NCI-H226 (cell line): ENCODE measurements around the gene TCP11X2.
"Not testable (repeated sequence)": the region's sequence is repeated elsewhere in the genome, so short reads cannot be mapped to it uniquely, and the experiment has no call there.

Source experiments
- DNase-seq: peaks from one replicate; pipeline ENCODE4 v3.0.0-alpha.2; 2015

TCP11X2 gene

GRCh38 chrX:102471762-102472220 is at the start of gene TCP11X2:
Gene TCP11X2 (minus strand): TSS chrX:102471812.
- DNase-seq, result not testable (repeated sequence)

- no peak for DNase-seq
Observed at GRCh38 chrX:102517326-102517725, 45.7 kb upstream of the TCP11X2 start.

- DNase-seq, result no peak
Observed at GRCh38 chrX:102515975-102516941, 44.6 kb upstream of the TCP11X2 start, which contains the start of gene TMSB15A. Gene TMSB15A (minus strand): TSS chrX:102516739.

- no peak for DNase-seq
Observed at GRCh38 chrX:102514536-102514935, 42.9 kb upstream of the TCP11X2 start.

- no peak for DNase-seq
Observed at GRCh38 chrX:102498732-102499131, 27.1 kb upstream of the TCP11X2 start.

GRCh38 chrX:102491766-102492165 is 20.2 kb upstream of the TCP11X2 start:
- no peak for DNase-seq

- not testable (repeated sequence) for DNase-seq
Observed at GRCh38 chrX:102478765-102479164, 7.2 kb upstream of the TCP11X2 start.

GRCh38 chrX:102470215-102470614 is 1.4 kb downstream of the TCP11X2 start:
- not testable (repeated sequence) for DNase-seq

GRCh38 chrX:102458615-102459014 is 13.0 kb downstream of the TCP11X2 start:
- not testable (repeated sequence) for DNase-seq

- DNase-seq, result not testable (repeated sequence)
Observed at GRCh38 chrX:102439908-102440307, 31.7 kb downstream of the TCP11X2 start, which contains the start of gene NXF2B. Gene NXF2B (minus strand): TSS chrX:102440008. CDS start chrX:102380036, 59,972 bp downstream.

- DNase-seq, result not testable (repeated sequence)
Observed at GRCh38 chrX:102414493-102414892, 57.1 kb downstream of the TCP11X2 start.
